HG02588 (cell line): Measurements from ENCODE around the gene UPK1A.
A peak's percentile ranks its signal among the peaks of the same experiment; 100 is the strongest.
"Not testable (repeated sequence)": the region's sequence is repeated elsewhere in the genome, so short reads cannot be mapped to it uniquely, and the experiment has no call there.

Source experiments
- ATAC-seq: cut with Tn5 transposase; IDR thresholded peaks from one replicate; pipeline ENCODE4 v1.9.1; 2021; ENCODE audit warnings: mild to moderate bottlenecking, moderate library complexity; ENCODE audit not compliant: unreplicated experiment

Gene UPK1A

DNA sequence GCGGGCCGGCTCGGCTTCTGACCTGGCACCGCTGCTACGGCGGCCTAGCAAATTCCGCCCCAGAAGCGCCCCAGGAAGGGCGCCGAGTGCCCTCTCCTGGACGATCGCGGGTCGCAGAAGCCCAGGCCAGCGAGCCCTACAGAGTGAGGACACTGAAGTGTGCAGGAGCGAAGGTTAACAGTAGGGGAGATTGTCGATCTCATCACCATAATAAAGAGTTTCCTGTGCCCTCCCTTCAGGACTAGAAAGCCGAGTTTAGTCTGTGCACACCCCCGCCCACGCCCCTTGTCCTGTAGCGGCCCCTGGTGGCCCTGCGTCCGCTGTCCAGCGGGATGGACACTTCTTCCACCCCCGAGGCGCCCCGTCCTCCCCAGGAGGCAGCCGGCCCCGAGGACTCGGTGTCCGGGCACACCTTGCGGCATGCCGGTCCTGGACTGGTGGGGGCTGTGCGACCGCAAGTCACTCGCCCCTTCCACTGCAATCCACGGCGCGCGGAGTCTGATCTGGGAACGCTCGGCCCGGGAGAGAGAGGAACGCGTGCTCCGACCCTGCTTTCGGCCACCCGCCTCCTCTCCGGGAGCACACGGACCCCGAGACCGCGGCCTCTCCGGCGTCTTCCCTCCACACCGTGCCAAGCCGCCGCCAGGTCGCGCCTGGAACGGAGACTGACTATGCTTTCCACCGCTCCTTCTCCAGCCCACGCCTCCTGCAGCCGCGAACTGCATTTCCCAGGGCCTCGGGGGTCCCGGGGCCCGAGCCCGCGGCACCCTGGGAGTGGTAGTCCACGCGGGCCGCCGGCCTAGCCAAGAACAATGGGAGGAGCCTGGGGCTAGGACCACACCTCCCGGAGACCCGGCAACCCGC is 50.7 kb downstream of the UPK1A start:
- ATAC-seq: peak; percentile 54

DNA sequence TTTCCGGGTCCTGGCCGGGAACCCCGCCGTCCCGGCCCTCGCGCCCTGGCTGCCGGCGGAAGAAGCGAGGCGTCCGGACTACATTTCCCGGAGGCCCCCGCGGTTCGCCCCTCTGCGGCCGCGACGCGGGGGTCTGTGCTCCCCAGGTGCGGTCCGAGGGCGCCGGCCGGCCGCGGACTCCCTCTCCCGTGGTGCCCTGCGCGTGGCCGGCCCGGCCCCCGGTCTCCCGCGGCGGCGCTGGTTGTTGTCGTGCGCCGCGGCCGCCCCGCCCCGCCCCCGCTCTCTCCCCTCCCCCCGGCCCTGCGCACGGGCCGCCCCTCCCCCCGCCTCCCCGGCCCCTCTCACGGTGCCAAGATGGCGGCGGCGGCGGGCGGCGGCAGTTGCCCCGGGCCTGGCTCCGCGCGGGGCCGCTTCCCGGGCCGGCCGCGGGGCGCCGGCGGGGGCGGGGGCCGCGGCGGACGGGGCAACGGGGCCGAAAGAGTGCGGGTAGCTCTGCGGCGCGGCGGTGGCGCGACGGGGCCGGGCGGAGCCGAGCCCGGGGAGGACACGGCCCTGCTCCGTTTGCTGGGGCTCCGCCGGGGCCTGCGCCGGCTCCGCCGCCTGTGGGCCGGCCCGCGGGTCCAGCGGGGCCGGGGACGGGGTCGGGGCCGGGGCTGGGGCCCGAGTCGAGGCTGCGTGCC is 51.5 kb downstream of the UPK1A start, which contains the start of gene KMT2B:
Gene KMT2B, plus strand, starts transcription at position 339 of the 680 bp plus-strand sequence. Its CDS starts 16 bp downstream, at position 355.
- peak; percentile 48 for ATAC-seq

DNA sequence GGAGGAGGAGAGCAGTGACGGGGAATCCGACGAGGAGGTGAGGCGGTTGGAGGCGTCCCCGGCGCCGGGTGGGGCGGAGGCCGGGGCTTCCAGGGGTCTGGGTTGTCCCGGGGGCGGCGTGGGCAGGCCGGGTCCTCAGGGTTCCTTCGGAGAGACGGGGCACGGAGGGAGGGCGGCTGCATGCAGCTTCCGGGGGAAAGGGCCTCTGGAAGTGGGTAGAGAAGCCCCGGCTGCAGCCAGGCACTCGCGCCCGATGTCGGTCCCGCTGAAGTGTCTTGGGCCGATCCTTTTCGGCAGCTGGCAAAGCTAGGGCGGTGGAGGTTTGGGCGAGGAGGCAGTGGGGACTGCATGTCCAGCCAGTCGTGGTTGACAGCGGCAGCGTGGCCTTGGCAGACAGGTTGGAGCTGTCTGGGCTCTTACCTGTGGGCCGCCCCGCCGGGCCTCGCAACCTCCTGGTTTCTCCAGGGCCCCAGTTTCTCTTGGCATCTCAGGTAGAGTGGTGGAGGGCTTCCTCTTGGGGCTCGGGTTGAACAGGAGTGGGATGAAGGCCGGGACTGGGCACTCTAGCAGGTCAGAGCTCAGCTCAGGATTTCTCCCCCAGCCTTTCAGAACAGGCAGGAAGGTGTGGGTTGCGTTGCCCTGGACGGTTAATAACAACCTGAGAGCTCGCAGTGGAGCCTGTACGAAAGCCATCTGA is 52.2 kb downstream of the UPK1A start:
- ATAC-seq: no peak

DNA sequence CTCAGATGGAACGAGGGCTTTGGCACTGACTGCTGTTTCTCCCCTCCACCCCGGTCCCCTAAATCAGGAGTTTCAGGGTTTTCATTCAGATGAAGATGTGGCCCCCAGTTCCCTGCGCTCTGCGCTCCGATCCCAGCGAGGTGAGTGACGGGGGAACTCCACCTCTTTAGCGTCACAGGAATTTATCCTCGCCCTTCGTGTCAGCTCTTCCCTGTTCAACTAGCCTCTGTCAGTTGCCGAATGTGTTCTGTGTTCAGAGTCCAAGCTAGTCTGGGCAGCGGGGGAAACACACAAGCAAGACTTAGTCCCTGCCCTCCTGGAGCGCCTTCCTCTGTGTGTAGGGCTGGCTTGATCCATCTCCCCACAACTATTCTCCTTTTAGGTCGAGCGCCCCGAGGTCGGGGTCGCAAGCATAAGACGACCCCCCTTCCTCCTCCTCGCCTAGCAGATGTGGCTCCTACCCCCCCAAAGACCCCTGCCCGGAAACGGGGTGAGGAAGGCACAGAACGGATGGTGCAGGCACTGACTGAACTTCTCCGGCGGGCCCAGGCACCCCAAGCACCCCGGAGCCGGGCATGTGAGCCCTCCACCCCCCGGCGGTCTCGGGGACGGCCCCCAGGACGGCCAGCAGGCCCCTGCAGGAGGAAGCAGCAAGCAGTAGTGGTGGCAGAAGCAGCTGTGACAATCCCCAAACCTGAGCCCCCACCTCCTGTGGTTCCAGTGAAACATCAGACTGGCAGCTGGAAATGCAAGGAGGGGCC is 53.3 kb downstream of the UPK1A start:
- no peak for ATAC-seq

DNA sequence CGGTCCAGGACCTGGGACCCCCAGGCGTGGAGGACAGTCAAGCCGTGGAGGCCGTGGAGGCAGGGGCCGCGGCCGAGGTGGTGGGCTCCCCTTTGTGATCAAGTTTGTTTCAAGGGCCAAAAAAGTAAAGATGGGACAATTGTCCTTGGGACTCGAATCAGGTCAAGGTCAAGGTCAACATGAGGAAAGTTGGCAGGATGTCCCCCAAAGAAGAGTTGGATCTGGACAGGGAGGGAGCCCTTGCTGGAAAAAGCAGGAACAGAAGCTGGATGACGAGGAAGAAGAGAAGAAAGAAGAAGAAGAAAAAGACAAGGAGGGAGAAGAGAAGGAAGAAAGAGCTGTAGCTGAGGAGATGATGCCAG is 53.8 kb downstream of the UPK1A start:
- no peak for ATAC-seq

DNA sequence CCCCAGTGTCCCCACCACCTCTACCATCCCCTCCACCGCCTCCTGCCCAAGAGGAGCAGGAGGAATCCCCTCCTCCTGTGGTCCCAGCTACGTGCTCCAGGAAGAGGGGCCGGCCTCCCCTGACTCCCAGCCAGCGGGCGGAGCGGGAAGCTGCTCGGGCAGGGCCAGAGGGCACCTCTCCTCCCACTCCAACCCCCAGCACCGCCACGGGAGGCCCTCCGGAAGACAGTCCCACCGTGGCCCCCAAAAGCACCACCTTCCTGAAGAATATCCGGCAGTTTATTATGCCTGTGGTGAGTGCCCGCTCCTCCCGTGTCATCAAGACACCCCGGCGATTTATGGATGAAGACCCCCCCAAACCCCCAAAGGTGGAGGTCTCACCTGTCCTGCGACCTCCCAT is 54.3 kb downstream of the UPK1A start:
- no peak for ATAC-seq

DNA sequence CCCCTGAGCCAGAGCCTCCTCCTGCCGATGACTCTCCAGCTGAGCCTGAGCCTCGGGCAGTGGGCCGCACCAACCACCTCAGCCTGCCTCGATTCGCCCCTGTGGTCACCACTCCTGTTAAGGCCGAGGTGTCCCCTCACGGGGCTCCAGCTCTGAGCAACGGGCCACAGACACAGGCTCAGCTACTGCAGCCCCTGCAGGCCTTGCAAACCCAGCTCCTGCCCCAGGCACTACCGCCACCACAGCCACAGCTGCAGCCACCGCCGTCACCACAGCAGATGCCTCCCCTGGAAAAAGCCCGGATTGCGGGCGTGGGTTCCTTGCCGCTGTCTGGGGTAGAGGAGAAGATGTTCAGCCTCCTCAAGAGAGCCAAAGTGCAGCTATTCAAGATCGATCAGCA is 55.1 kb downstream of the UPK1A start:
- ATAC-seq: no peak

DNA sequence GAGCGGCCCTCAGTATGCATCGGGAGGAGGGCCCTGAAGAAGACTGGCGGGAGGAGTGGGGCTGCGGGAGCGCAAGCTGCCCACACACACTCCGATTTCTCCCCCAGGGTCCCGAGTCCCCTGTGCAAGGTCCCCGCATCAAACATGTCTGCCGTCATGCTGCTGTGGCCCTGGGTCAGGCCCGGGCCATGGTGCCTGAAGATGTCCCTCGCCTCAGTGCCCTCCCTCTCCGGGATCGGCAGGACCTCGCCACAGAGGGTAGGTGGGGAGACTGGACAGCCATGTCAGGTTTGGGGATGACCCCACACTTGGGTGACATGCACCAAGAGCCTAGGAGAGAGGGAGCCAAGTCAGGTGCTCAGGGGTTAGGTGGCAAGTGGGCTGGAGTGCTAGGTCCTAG is 56.1 kb downstream of the UPK1A start:
- ATAC-seq: no peak

DNA sequence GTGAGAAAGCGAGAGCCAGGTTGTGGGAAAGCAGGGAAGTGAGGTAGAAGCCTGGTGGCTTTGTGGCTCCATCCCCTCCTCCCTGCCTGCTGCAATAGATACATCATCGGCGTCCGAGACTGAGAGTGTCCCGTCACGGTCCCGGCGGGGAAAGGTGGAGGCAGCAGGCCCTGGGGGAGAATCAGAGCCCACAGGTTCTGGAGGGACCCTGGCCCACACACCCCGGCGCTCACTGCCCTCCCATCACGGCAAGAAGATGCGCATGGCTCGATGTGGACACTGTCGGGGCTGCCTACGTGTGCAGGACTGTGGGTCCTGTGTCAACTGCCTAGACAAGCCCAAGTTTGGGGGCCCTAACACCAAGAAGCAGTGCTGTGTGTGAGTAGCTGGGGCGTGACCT is 56.6 kb downstream of the UPK1A start:
- no peak for ATAC-seq

DNA sequence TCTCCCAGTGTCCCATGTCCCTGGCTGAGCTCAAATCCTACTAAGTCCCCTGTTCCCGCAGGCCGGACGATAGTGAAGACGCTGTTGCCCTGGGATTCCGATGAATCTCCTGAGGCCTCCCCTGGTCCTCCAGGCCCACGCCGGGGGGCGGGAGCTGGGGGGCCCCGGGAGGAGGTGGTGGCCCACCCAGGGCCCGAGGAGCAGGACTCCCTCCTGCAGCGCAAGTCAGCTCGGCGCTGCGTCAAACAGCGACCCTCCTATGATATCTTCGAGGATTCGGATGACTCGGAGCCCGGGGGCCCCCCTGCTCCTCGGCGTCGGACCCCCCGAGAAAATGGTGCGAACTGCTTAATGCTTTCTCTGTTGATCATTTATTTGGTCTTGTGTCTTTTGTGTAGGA is 57.4 kb downstream of the UPK1A start:
- no peak for ATAC-seq

DNA sequence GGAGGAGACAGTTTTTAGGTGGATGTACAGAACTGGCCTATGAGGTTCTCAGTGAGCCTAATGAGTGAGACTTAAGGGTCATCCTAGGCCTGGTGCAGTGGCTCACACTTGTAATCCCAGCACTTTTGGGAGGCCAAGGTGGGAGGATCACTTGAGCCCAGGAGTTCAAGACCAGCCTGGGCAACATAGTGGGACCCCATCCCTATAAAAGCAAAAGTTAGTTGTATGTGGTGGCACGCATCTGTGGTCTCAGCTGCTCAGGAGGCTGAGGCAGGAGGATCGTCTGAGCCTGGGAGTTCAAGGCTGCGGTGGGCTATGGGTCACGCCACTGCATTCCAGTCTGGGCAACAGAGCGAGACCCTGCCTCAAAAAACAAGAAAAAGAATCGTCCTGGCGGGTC is 57.8 kb downstream of the UPK1A start:
- ATAC-seq: not testable (repeated sequence)

DNA sequence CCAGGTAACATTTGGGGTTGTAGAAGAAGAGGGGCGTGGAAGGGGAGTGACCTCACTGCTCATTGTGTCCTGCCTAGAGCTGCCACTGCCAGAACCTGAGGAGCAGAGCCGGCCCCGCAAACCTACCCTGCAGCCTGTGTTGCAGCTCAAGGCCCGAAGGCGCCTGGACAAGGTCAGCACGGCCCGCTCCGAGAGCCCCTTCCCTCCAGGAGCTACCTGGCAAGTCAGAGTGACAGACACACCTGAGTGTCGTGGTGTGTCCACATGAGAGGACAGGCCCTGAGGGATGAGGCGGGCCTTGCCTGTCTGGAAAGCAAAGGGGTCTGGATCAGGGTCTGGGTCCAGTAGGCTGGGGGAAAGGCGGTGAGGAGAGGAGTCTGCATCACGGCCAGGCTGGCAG is 58.2 kb downstream of the UPK1A start:
- ATAC-seq: no peak

DNA sequence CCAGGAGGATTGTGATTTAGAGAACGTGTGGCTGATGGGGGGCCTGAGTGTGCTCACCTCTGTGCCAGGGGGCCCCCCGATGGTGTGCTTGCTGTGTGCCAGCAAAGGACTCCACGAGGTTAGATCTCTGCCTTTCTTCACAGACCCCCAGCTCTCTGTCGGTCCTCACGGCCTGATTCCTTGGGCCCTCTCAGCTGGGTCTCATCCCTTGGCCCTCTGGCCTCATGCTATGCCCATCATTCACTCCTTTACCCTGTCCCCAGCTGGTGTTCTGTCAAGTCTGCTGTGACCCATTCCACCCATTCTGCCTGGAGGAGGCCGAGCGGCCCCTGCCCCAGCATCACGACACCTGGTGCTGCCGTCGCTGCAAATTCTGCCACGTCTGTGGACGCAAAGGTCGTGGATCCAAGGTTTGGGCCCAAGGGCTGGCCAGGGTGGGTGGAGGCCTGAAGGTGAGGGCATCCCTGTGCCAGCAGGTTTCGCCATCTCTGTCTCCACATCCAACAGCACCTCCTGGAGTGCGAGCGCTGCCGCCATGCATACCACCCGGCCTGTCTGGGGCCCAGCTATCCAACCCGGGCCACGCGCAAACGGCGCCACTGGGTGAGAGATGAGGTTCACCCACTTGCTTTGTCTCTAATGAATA is 59.0 kb downstream of the UPK1A start:
- ATAC-seq: no peak

DNA sequence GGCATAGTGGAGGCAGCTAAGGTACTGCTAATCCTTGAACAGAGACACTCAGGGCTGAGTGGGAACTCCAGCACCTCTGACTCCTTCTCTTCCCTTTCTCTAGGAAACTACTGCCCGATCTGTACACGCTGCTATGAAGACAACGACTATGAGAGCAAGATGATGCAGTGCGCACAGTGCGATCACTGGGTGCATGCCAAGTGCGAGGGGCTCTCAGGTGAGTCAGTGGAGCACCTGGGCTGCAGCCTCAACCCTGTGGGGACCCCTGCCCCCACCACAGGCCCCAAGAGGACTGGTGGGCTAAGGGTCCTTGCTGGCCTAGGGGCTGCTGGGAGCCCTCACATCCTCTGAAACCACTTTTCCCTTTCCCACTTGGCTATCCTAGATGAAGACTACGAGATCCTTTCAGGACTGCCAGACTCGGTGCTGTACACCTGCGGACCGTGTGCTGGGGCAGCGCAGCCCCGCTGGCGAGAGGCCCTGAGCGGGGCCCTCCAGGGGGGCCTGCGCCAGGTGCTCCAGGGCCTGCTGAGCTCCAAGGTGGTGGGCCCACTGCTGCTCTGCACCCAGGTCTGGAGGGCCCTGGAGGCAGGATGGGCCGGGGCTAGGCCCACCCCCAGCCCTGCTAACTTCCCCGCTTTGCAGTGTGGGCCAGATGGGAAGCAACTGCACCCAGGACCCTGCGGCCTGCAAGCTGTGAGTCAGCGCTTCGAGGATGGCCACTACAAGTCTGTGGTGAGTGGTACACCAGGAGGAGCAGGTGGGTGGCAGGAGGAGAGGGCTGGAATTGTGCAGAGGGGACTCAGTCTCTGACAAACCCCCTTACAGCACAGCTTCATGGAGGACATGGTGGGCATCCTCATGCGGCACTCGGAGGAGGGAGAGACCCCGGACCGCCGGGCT is 61.0 kb downstream of the UPK1A start:
- no peak for ATAC-seq
